Subcutaneous adipose tissue (tissue), 4 donors: ENCODE measurements around the gene BOLL. TPM values are rescaled to one million over a fixed set of nuclear protein-coding genes. Genes with fewer than 3 reads are reported as not detected.

Experiments
- CTCF ChIP-seq: fragments of 450-650 bp; IDR thresholded peaks from one replicate; pipeline ENCODE4 v1.5.1; 2016; ENCODE audit warnings: low read depth, mild to moderate bottlenecking, control low read depth, antibody characterized with exemption, moderate library complexity
- total RNA-seq, 4 donors: library from RNA; depleted of rRNA; stranded (reverse); fragments of >200 nt; gene quantifications; one replicate each; pipeline ENCODE4 v1.1.0, GENCODE V29; 2016

The BOLL gene
- total RNA-seq, 4 donors from 2014 or later = not detected

- no peak for TF ChIP-seq CTCF
Measured at GRCh38 chr2:197813093-197813787, 28.1 kb upstream of the BOLL start.

- no peak for TF ChIP-seq CTCF
Measured at GRCh38 chr2:197810491-197810890, 25.4 kb upstream of the BOLL start.

GRCh38 chr2:197810016-197810415 is 24.9 kb upstream of the BOLL start:
- TF ChIP-seq CTCF = no peak

- no peak for TF ChIP-seq CTCF
Measured at GRCh38 chr2:197809064-197809463, 23.9 kb upstream of the BOLL start.

GRCh38 chr2:197805715-197806633 is 20.9 kb upstream of the BOLL start:
- TF ChIP-seq CTCF = no peak

- no peak for TF ChIP-seq CTCF
Measured at GRCh38 chr2:197804758-197805714, 19.9 kb upstream of the BOLL start.
